ENCODE measurements around the gene MMP11. TPM values are rescaled to one million over a fixed set of nuclear protein-coding genes. Genes with fewer than 3 reads are reported as not detected.

The MMP11 gene
- total and polyA plus RNA-seq, 9 donors: 1.4 to 59.7 (median 11.4) TPM

DNA sequence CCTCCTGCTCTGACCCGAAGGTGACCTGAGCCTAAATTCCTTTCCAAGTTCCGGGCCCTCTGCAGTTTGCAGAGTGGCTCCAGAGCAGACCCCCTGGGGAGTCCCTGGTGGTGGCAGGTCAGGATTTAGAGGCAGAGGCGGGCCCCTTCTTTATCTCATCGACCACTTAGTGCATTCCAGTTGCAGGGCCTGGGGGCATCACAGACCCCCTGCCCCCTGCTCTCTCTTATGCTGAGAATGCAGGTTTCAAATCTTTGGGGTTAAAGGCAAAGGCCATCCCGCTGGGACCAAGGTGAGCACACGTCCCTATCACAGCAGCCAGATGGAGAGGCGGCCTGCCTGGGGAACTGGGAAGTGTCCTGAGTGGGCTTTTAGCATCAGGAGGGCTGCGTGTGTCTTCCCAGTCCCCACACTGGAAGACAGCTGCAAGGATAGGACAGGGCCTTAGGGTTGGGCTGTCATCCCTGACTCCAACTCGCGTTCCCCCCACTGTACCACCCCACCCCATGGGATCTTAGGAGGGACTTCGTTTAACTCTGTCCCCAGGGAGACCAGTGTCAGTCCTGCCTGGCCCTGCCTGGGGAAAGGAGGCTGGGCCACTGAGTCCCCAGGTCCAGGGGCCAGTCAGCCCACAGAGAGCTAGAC lies 54.8 kb downstream of the MMP11 start:
- Histone ChIP-seq H3K4me1 (ENCODE audit: insufficient read depth) (peaks cover 2% of the 10 kb centered on the region), H3K27ac (no peak overlapping the region), H3K27me3 (no peaks in the 10 kb centered on the region), H3K36me3 (no peaks in the 10 kb centered on the region), H3K4me3 (no peak overlapping the region), H3K9me3 (no peaks in the 10 kb centered on the region)
- TF ChIP-seq CTCF (IDR thresholded peaks at IDR 0.05) (no peak), POLR2A (IDR thresholded peaks at IDR 0.05) (no peak), EP300 (IDR thresholded peaks at IDR 0.05) (no peak)
- peak in 1 of 5 donors; percentile 23 for DNase-seq
- intact Hi-C loops (cut with DNase I): no loop called here
- 75 to 92% (median 84%) methylated on average over 11 of the region's 11 CpGs for WGBS, 3 donors

GRCh38 chr22:23828800-23829680 lies 56.4 kb downstream of the MMP11 start:
- 91 to 96% (median 96%) methylated on average over 10 of the region's 10 CpGs for WGBS, 3 donors
- no peak for TF ChIP-seq CTCF (IDR thresholded peaks at IDR 0.05)
- no peak for TF ChIP-seq EP300 (IDR thresholded peaks at IDR 0.05)
- no peak for TF ChIP-seq POLR2A (IDR thresholded peaks at IDR 0.05)
- no peaks in the 10 kb centered on the region for H3K27me3 ChIP-seq
- H3K27ac ChIP-seq: no peak overlapping the region
- H3K4me3 ChIP-seq: no peak overlapping the region
- H3K9me3 ChIP-seq: no peaks in the 10 kb centered on the region
- H3K4me1 ChIP-seq (ENCODE audit: insufficient read depth): no peaks in the 10 kb centered on the region
- intact Hi-C loops (cut with DNase I): no loop called here
- H3K36me3 ChIP-seq: no peaks in the 10 kb centered on the region
- peak in 1 of 5 donors; percentile 29 for DNase-seq

- H3K36me3 ChIP-seq: no peaks in the 10 kb centered on the region
- no peaks in the 10 kb centered on the region for H3K9me3 ChIP-seq
- 52 to 59% (median 53%) methylated on average over 7 of the region's 7 CpGs for WGBS, 3 donors
- no peaks in the 10 kb centered on the region for H3K27me3 ChIP-seq
- intact Hi-C loops (cut with DNase I): no loop called here
- TF ChIP-seq POLR2A (IDR thresholded peaks at IDR 0.05) (no peak), EP300 (IDR thresholded peaks at IDR 0.05) (no peak), CTCF (IDR thresholded peaks at IDR 0.05) (no peak)
- no peak overlapping the region for H3K4me3 ChIP-seq
- DNase-seq: peak in 2 of 5 donors; percentile 3
- H3K27ac ChIP-seq: no peak overlapping the region
- H3K4me1 ChIP-seq (ENCODE audit: insufficient read depth): no peaks in the 10 kb centered on the region
Measured at GRCh38 chr22:23829845-23830372, 57.3 kb downstream of the MMP11 start.

DNA sequence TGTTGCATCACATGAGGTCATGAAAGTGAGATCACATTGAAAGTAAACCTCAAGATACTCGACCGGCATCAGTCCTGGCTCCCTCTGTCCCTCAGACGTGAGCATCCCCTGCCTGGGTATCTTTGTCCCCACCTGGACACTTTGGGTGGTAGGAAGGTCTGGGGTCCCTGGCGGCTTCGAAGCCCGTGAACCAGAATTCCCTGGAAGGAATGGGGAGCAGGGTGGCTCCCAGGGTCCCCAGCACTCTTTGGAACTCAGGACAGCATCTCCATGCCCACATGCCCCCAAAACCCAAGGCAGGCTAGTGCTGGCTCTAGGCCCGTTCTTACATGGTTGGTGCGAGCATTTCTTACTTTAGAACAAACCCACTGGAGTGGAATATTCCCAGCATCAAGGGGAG lies 58.6 kb downstream of the MMP11 start:
- Histone ChIP-seq H3K4me1 (ENCODE audit: insufficient read depth) (peaks cover 7% of the 10 kb centered on the region), H3K27me3 (no peaks in the 10 kb centered on the region), H3K27ac (no peak overlapping the region), H3K36me3 (no peaks in the 10 kb centered on the region), H3K9me3 (no peaks in the 10 kb centered on the region), H3K4me3 (no peak overlapping the region)
- intact Hi-C loops (cut with DNase I): no loop called here
- DNase-seq: peak in 2 of 5 donors; percentile 12 to 27
- no peak for TF ChIP-seq POLR2A (IDR thresholded peaks at IDR 0.05)
- no peak for TF ChIP-seq CTCF (IDR thresholded peaks at IDR 0.05)
- no peak for TF ChIP-seq EP300 (IDR thresholded peaks at IDR 0.05)
- WGBS, 3 donors: 88 to 94% (median 90%) methylated on average over 8 of the region's 8 CpGs

Data from ovary (tissue), 9 donors.